GM19099 (cell line): ENCODE measurements around the gene AFMID.

Source experiments
- POLR2A ChIP-seq: IDR thresholded peaks from 3 replicates; pipeline ENCODE4 v1.6.1; 2011; ENCODE audit warnings: low read depth; ENCODE audit not compliant: insufficient read length; ENCODE audit errors: extremely low read depth

Gene AFMID

GRCh38 chr17:78224231-78225087, 37.3 kb downstream of the AFMID start:
- TF ChIP-seq POLR2A = no peak

DNA sequence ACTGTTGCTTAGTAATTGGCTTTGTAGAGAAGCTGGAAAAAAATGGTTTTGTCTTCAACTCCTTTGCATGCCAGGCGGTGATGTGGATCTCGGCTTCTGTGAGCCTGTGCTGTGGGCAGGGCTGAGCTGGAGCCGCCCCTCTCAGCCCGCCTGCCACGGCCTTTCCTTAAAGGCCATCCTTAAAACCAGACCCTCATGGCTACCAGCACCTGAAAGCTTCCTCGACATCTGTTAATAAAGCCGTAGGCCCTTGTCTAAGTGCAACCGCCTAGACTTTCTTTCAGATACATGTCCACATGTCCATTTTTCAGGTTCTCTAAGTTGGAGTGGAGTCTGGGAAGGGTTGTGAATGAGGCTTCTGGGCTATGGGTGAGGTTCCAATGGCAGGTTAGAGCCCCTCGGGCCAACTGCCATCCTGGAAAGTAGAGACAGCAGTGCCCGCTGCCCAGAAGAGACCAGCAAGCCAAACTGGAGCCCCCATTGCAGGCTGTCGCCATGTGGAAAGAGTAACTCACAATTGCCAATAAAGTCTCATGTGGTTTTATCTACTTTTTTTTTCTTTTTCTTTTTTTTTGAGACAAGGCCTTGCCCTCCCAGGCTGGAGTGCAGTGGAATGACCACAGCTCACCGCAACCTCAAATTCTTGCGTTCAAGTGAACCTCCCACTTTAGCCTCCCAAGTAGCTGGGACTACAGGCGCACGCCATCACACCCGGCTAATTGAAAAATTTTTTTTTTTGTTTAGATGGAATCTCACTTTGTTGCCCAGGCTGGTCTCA, 38.1 kb downstream of the AFMID start:
- no peak for TF ChIP-seq POLR2A

- no peak for TF ChIP-seq POLR2A
Observed at GRCh38 chr17:78226055-78226758, 39.0 kb downstream of the AFMID start.

GRCh38 chr17:78226759-78227454, 39.7 kb downstream of the AFMID start:
- TF ChIP-seq POLR2A = no peak

DNA sequence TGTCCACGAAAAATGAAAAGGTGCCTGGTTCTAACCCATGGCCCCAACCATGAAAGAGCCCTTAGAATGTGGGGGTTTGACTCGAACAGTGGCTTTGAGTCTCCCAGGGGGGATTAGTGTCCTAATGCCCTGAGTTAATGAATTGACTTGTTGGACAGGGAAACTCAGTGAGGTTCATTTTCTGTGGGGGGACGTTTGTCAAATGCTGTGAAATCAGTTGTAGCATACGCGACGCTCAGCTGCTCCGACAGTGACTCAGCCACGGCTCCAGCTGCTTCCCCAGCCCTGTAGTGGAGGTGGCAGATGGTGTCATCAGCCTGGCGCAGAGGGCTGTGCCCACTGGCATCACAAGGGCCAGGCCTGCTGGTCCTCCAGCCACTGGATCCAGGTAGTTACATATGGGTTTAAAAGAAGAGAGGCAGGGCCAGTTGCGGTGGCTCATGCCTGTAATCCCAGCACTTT, 40.3 kb downstream of the AFMID start:
- TF ChIP-seq POLR2A = no peak

DNA sequence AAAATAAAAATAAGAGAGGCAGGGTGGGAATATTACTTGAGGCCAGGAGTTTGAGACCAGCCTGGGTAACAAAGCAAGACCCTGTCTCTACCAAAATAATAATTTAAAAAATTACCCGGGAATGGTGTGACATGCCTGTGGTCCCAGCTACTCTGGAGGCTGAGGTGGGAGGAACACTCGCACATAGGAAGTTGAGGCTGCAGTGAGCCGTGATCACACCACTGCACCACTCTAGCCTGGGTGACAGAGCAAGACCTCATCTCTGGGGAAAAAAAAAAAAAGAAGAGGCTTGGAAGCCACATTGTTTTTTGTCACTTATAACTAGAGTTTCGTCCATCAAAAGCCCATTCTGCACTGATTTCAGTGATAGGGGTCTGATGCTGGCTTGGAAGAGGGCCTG, 41.0 kb downstream of the AFMID start:
- no peak for TF ChIP-seq POLR2A

DNA sequence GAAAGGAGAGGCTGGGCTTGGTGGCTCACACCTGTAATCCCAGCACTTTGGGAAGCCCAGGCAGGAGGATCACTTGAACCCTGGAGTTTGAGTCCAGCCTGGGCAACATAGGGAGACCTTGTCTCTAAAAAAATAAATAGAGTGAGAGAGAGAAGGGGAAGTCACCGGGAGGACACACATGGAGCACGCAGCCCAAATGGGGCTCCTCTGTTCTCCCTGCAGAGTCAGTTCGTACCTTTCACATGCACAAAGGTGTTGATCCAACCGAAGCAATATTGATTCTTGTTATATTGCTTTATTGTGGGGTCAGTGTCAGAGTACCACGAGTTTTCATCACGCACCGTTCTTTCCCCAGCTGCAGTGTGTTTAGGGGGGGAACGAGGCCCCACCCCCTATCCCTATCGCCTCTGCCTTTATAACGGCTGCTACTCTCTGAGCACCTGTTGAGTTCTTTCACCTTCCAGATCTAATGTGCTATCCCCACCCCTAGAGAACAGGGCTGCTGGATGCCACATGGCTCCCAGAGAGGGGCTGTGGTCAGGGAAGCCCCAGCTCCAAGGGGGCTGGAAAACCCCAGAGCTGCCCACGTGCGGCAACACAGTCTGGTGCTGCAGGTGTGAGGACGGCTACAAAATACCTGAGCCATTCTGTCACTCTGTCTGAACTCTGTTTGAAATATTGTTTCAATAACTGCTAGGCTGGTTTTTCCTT, 43.2 kb downstream of the AFMID start:
- no peak for TF ChIP-seq POLR2A

DNA sequence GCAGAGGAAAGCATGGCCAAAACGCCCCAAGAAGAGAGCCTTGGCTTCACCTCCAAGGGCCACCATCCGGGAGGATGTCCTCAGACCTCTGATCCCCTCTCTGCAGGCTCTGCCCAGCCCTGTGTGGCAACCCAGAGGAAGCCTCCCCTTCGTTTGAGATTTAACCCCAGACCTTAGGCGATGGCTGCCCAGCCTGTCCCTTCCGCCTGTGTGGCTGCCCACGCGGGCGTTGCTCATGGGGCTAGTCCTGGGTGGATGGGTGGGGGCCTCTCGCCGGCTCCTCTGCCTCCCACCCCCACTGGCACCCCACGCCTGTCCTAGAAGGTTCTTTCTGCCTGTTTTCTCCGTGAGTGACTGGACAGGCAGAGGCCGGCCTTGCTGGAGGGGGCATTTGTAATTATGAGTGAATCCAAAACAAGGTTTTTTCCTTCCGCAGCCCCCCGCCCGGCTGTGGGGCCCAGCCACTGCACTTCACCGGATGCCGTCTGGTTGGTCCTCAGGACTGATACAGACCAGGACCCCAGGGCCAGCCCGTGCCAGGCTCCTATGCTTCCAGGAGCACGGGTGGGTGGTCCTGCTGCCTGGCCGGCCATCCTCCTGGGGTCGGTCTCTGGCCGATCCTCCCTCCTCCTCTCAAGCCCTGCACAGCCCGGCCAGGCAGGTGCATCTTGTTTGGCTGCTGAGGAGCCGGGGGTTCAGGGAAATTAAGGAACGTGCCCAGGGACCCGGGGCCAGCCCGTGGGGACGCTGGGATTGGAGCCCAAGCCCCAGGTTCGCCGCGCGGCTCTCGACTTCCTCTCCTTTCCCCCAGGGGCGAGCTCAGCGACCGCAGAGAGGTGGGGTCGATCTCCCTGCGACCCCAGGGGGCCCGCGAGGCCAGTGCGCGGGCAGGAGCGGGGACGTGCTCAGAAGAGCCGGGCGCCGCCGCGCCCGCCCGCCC, 44.1 kb downstream of the AFMID start, which contains the start of gene TMEM235:
Gene TMEM235 (plus strand): TSS at position 636 of the 940 bp plus-strand sequence. CDS start 393 bp downstream, outside the sequence.
- no peak for TF ChIP-seq POLR2A

- TF ChIP-seq POLR2A = no peak
Observed at GRCh38 chr17:78231991-78232858, 45.1 kb downstream of the AFMID start.

DNA sequence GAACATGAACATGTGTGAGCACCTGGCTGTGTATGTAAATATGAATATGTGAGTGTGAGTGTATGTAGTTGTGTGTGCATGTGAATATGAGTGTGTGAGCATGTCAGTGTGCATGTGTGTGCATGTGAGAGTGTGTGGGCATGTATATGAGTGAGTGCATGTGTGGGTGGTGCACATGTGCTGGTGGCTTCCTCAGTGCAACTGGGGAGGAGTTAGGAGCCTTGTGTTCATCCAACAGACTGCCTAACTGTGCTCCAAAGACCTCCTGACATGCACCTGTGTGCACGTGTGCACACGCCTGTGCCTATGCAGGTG, 45.7 kb downstream of the AFMID start:
- no peak for TF ChIP-seq POLR2A

GRCh38 chr17:78233678-78234077, 46.5 kb downstream of the AFMID start:
- TF ChIP-seq POLR2A = no peak

DNA sequence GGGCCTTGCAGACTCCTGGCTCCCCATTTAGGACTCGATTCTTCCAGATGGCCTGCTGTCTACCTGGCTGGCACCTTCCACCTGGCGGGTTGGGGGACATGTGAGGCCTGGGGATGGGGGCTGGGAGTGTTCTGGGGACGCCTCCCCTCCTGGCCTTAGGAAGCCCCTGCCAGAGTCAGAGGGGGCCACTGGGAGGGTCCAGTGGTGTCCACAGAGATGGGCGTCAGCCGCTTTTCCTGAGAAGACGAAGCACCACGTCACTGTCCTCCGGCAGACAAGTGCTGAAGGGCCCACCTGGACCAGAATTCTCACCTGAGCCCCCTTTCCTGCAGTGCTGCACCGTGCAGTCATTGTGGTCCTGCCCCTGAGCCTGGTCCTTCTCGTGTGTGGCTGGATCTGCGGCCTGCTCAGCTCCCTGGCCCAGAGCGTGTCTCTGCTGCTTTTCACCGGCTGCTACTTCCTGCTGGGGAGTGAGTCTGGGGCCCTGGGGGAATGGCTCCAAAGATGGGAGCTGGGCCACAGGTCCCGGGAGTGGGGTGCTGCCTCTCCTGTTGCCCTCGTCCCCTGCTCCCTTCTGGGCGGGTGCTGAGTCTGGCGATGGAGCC, 47.2 kb downstream of the AFMID start:
- TF ChIP-seq POLR2A = no peak
